Activated naive CD4-positive, alpha-beta T cell treated with Interleukin-2 at 50 U/mL for 16 hours (primary cell): ENCODE results near the gene SIRPA.

ENCODE experiments used
- DNase-seq: peaks from one replicate; pipeline ENCODE4 v3.0.0-alpha.2; 2020

SIRPA gene

DNA sequence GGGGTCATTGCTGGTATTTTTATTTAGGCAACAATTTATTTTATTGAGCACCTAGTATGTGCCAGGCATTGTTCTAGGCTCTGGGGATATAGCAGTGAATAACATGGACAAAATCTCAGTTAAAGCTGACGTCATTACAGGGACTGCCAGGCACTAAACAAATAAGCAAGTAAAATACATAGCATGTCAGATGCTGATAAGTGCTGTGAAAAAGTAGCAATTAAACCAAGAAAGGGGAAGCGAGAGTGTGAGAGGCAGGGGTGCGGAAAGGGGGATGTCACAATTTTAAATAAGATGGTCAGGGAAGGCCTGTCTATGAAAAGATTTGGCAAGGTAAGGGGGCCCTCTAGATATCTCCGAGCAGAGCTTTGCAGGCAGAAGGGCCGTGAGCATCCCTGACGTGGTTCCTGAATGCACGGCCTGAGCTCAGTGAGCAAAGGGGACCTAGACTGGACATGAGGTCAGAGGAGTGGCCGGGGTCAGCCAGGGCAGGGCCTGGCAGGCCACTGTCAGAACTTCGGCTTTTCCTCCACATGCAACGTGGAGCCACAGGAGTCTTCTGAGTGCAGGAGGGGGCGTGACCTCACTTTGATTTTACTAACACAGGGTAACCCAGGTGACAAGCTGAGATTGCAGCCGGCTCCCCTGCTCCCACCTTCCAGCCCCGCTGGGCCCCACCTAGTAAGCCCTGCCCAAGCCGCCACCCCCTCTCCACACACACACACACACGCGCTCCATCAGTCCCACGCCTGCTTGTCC, 24.2 kb upstream of the SIRPA start:
- no peak for DNase-seq

GRCh38 chr20:1871807-1872458, 23.3 kb upstream of the SIRPA start:
- DNase-seq = no peak

DNA sequence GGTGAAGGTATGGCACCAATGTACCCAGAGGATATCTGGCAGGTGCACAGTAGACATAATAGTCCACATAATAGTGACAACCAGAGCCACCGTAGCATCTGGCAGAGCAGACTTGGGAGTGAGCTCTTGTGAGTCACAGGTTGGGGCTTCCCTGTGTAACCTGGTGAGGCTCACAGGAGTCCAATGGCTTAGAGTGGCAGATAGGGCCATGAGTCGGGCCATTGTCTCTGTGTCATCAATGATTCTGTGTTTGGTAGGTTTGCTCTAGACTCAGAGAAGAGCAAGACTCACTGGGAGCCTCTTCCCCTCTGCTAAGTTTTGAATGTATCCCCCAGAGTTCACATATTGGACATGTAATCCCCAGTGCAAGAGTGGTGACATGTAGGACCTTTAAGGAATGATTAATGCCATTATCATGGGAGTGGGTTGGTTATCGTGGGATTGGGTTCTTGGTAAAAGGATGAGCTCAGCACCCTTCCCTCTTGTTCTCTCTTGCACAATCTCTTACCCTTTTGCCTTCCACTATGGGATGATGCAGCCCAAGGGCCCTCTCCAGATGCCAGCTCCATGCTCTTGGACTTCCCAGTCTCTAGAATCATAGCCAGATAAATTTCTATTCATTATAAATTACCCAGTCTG, 22.6 kb upstream of the SIRPA start:
- no peak for DNase-seq

DNA sequence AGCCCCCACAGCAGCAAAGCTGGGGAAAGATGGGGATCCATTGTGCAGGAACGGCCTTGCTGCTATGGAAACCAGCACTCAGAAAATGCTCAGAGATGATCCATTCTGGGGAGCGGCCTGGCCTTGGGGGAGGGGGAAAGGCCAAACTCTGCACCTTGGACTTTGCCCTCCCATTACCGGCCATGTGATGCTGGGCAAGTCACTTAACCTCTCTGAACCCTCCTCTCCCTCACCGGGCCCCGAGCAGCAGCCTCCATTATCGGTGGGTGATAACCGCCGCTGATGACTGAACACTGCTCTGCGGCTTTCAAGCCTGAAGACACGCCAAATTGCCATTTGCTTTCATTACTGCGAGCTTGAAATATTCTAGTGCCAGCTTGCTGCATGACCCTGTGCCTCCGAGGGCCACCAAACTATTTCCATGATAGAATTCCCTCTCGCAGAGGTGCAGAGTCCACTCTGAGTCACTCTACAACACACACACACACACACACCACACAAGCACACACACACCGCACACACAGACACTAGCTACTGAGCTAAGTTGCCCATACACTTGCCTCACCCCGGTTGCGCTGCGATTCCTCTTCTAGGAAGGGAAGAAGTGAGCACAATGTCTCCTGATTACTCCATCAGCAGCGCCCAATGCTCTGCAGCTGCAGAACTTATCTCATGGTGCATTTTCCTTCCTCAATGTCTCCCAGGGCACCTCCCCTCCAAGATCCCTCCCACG, 20.6 kb upstream of the SIRPA start:
- no peak for DNase-seq

DNA sequence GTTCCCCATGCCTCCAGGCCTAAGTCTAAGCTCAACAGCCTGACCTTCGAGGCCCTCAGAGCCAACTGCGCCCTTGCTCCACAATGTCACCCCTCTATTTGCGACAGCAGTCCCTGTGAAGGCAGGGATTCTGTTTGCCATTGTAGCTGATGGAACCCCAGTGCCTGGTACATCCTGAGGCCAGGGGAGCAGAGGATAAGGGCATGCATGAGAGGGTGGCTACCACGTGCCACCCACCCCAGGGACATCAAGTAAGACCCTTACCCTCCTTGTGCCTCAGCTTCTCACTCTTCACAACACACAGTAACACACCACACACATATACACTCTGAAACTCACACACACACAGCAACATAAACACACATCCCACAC, 20.0 kb upstream of the SIRPA start:
- no peak for DNase-seq

DNA sequence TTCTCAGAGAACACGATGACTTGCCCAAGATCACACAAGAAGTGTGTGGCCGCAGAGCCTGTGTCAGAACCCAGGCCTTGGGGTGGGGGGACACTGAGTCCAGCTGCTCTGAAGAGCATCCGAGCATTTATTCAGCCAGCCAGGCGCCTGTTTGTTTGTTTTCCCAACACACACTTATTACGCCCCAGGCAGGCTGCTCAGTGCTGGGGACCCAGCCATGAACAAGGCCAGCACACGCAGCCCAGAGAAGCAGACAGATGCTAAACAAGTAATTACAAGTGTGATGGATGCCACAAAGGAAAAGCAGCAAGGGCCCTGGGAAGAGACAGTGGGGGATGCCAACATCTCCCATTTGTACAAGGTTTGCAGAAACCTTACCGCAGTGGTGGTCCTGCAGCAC, 19.4 kb upstream of the SIRPA start:
- no peak for DNase-seq

DNA sequence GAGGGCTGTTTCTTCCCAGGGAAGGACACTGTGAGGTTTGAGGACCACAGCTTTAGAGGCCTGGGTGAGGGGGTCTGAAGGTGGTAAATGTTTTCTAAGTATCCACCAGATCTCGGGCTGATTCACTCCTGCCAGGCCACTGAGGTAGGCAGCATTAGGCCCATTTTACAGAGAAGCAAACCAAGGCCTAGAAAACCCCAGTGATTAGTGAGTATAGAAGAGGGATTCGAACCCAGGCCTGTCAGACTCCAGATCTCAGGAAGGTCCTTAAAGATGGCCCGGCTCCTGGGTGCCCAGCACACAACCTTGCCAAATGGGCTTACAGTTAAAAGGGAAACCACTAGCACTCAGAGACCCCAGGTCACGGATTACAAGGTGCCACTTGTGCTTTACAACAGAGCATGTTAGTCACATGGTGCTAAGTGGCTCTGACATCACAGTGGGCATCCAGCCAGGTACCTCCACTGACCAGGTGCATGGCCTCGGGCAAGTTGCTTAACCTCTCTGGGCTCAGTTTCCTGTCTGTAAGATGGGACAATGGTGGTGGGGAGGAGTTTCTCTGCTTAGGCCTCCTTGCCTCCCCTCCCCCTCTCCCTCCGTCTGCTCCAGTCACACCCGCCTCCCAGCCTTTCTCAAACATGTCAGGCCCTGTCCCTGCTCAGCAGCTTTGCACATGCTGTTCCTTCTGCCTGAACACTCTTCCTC, 18.8 kb upstream of the SIRPA start:
- DNase-seq = peak; percentile 6

DNA sequence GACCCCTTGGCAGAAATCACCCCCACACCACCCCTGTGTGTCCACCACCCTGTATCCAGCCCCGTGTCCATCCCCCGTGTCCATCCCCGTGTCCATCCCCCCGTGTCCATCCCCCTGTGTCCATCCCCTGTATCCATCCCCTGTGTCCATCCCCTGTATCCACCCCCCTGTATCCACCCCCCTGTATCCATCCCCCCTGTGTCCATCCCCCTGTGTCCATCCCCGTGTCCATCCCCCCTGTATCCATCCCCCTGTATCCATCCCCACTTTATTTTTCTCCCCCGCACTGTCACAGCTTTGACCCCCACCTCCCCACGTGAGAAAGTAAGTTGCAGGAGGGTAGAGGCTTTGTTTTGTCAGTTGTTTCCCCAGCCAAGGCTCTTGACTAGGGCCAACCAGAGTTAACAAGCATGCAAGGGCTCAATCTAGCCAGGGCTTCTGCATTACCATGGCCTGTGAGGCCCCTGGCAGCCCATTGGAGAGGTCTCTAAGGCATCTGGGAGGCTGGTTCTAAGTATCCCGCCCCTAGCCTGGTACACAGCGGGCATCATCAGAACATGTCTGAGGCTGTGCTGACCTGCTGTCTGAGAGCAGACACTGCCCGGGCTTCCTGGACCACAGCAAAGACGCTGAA, 18.1 kb upstream of the SIRPA start:
- DNase-seq = no peak

GRCh38 chr20:1877609-1878200, 17.5 kb upstream of the SIRPA start:
- no peak for DNase-seq

DNA sequence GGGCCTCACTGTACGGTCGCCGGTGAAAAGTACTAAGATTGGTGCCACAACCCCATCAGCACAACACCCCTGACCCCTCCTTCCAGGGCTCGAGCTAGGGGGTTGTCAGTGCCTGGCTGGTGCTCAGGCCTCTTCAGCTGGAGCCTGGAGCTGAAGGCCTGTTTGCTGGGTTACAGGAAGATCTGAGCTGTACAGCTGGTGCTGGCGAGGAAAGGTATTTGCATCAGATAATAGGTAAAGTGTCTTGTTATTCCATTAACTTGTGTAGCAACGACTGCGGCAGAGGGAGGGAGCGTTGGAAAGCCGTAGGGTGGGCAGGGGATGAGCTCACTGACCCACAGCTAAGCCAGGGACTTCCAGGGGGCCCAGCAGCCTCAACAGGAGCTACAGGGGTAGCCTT, 15.8 kb upstream of the SIRPA start:
- no peak for DNase-seq

GRCh38 chr20:1879934-1880333, 15.3 kb upstream of the SIRPA start:
- no peak for DNase-seq

GRCh38 chr20:1880529-1881239, 14.5 kb upstream of the SIRPA start:
- DNase-seq = no peak

DNA sequence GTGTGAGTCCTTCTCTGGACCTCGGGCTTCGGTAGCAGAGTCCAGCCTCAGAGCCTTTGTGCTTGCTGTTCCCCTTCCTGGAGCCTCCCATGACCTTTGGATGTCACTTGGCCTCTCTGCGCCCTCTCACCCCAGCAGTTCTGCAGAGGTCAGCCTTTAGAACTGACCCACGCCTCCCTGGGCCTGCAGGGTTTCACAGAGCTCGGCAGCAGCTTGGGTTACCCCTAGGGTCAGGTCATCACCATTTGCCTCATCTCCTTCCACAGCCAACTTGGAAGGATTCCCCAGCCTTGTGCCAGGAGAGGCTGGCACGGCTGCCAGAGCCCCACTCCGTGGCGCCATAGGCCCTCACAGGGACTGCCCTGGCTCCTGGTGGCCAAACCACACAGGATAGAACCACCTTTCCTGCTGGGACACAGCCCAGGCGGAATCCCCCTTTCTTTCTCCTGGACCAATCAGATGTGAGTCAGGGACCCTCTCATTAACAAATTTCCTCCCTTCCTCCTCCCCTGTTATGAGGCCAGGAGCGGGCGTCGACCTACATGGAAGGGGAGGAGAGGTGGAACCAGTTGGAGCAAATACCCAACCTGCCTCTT, 13.9 kb upstream of the SIRPA start:
- no peak for DNase-seq

GRCh38 chr20:1882026-1882425, 13.2 kb upstream of the SIRPA start:
- no peak for DNase-seq

DNA sequence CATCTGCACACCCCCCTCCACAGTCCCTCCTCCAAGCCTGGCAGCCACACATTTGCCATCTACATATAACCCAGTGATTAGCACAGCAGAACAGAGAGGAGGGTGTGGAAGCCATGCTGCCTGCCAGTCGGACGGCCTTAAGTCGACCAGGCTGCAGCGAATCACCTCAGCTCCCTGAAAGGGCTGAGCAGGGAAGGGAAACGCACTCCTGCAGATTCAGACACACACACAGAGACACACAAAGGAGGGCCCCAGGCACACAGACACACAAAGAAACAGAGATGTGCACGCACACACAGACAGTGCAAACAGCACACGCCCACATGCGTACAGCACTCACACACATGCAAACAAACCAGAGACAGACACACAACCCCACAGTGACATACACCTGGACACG, 11.2 kb upstream of the SIRPA start:
- no peak for DNase-seq

DNA sequence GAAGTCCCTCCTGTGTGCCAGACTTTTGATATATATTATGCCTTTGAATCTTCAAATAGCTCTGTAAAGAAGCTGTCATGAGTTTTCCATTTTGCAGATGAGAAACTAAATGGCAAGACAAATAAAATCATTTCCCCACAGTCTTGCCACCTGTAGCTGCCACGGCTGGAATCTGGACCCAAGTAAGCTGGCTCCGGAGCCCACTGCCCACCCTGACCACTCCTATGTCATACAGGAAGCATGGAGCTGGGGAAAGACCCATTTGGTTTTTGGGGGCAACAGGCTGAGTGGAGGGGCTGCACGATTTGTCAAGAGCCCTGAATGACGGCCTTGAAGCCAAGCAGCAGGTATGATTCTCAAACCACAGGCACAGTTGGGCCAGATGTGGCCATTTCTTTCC, 10.0 kb upstream of the SIRPA start:
- no peak for DNase-seq

GRCh38 chr20:1885940-1886693, 9.1 kb upstream of the SIRPA start:
- DNase-seq = no peak

DNA sequence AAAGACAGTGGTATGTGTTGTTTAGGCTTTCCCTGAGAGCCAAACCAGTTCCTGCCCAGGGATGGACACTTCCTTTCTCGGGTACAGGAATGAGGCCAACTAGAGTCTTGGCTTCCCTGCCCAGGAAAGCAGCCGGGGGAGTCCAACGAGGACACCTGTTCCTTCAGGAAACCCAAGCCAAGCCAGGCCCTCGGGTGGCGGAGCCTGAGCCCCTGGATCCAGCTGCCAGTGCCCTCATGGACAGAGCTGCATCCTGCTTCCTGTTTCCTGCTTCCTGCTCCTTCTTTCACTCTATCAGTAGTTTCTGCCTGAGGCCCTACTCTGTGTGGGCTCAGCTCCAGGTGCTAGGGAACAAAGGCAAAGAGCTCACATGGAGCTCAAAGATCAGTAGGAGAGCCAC, 7.9 kb upstream of the SIRPA start:
- DNase-seq = no peak

DNA sequence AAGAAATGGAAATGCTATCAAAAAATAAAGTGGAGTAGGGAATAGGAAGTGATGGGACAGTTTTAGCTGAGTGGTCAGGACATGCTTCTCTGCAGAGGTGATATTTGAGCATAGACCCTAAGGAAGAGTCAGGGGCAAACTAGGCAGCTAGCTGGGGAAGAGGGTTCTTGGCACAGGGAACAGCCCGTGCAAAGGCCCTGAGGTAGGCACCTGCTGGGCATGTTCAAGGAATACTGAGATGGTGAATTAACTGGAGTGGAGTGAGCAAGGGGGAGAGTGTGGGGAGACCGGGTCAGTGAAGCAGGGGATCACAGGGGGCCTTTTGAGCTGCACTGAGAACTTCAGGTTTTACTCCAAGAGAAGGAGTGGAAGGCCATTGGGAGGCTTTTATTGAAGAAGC, 7.5 kb upstream of the SIRPA start:
- no peak for DNase-seq

GRCh38 chr20:1888796-1889463, 6.3 kb upstream of the SIRPA start:
- no peak for DNase-seq
